Natural killer cell treated with Interleukin-12 subunit alpha and Interleukin-12 subunit beta and Interleukin-15 and Interleukin-18, amount 100 ng/mL, for 72 hours (primary cell): ENCODE measurements around the gene UGT1A10. TPM values are rescaled to one million over a fixed set of nuclear protein-coding genes. Genes with fewer than 3 reads are reported as not detected.
"Not testable (repeated sequence)": the region's sequence is repeated elsewhere in the genome, so short reads cannot be mapped to it uniquely, and the experiment has no call there.

ENCODE experiments used
- ATAC-seq, 2 donors: fragments of 150-1000 bp; cut with Tn5 transposase in 1 of 2; sonication (Bioruptor Pico), chemical (Tn5 transposase) in 1 of 2; 2 replicates each; pipeline ENCODE4 v1.10.0; 2021
- DNase-seq: peaks from one replicate; pipeline ENCODE4 v3.0.0; 2022; ENCODE audit warnings: low spot score
- H3K27ac Mint-ChIP-seq, 2 donors: 1 replicate in 1 of 2; 2 replicates in 1 of 2; pipeline ENCODE4 v1.8.0; 2022; ENCODE audit warnings: mixed read lengths in 2 of 2, mild to moderate bottlenecking in 1 of 2, moderate library complexity in 1 of 2
- H3K27me3 Mint-ChIP-seq, 2 donors: 1 replicate in 1 of 2; 2 replicates in 1 of 2; pipeline ENCODE4 v1.8.0; 2022; ENCODE audit warnings: mixed read lengths in 2 of 2
- H3K36me3 Mint-ChIP-seq: one replicate; pipeline ENCODE4 v1.8.0; 2022; ENCODE audit warnings: mixed read lengths
- H3K4me1 Mint-ChIP-seq, 2 donors: 1 replicate in 1 of 2; 2 replicates in 1 of 2; pipeline ENCODE4 v1.8.0; 2022; ENCODE audit warnings: low read depth in 2 of 2, mixed read lengths in 2 of 2, mild to moderate bottlenecking in 1 of 2
- H3K4me3 Mint-ChIP-seq: one replicate; pipeline ENCODE4 v1.8.0; 2022; ENCODE audit warnings: mixed read lengths
- H3K9me3 Mint-ChIP-seq: 2 replicates; pipeline ENCODE4 v1.8.0; 2022; ENCODE audit warnings: mixed read lengths
- total RNA-seq, 2 donors: library from RNA; stranded (reverse); gene quantifications; one replicate each; pipeline ENCODE4 v1.2.3, GENCODE V29; 2022

UGT1A10 gene
- total RNA-seq, 2 donors from 2014 or later: not detected

DNA sequence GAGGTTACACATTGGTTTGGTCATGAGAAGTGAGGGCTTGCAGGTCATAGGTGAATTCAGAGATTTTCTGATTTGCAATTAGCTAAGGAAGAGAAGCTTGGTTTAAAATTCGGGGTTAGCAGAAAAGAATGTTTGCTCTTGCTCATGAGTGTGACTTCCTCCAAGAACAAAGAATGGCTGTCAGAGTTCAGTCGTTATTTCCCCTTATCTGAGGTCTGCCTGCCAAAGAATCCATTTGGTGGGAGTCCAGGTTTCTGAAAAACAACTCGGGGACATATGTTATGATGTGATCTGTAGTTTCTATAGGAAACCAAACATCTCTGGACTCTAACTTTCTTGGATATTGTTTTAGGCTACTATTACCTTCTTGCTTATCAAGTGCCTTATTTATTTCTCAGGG, 53.3 kb downstream of the UGT1A10 start:
- H3K4me3 Mint-ChIP-seq: no peak overlapping the region
- peaks cover 25 to 50% of the 10 kb centered on the region in 2 donors for H3K27me3 Mint-ChIP-seq
- ATAC-seq (no peak), DNase-seq (no peak)
- H3K9me3 Mint-ChIP-seq: no peaks in the 10 kb centered on the region
- no peak overlapping the region for H3K27ac Mint-ChIP-seq
- no peaks in the 10 kb centered on the region for H3K36me3 Mint-ChIP-seq
- H3K4me1 Mint-ChIP-seq: no peaks in the 10 kb centered on the region

DNA sequence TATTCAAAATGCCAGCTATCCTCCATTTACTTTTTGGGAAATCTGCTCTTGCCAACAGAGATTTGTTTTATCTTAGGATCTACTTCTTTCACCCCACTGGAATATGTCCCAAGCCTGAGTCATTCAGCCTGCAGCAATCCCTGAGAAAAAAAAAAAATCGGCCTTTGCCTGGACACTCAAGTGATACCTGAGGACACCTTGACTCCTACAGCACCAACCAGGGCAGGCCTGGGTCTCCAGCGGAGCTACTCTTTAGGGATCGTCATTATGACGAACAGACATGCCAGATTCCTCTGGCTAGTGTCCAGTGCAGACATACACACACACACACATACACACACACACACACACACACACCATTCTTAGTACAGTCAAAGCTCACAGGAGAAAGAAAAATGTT, 54.2 kb downstream of the UGT1A10 start:
- ATAC-seq (no peak), DNase-seq (no peak)
- peaks cover 25 to 50% of the 10 kb centered on the region in 2 donors for H3K27me3 Mint-ChIP-seq
- no peak overlapping the region for H3K27ac Mint-ChIP-seq
- H3K4me3 Mint-ChIP-seq: no peak overlapping the region
- no peaks in the 10 kb centered on the region for H3K36me3 Mint-ChIP-seq
- H3K9me3 Mint-ChIP-seq: no peaks in the 10 kb centered on the region
- no peaks in the 10 kb centered on the region for H3K4me1 Mint-ChIP-seq

DNA sequence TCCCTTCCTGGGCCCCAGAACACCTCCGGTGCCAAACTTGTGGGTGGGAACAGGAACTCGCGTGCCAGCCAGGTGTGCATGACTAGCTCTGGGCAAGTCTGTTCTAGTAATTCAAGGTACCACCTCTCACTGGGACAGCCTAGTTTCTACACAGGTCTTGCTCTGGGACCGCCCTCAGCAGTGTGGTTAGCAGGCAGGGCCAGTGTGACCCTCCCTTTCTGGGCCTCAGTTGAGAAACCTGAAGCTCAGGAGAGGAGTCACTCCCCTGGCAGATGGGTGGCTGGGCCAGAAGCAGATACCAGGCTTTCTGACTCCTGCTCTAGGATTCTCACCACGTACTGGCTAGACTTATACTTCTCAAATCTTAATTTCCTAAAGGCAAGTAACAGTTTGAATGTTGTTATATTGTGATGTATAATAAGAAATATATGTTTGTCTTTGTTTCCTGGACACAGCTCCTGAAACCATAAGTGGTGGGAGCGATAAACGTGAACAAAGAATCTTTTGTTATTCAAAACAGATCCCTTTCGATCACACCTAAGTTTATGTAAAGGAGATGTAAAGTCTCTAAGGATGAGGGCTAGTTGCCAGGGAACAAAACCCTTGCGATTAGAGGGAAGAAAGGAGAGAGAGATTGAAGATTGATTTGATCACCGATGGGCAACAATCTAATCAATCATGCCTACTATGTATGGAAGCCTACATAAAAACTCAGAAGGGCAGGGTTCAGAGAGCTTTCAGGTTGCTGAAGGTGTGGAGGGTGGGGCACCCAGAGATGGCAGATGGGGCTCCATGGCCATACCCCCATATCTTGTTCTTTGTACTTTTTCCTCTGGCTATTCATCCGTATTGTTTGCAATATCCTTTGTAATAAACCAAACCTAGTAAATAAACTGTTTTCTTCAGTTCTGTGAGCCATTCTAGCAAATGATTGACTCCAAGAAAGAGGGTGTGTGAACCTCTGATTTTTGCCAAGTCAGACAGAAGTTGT, 55.5 kb downstream of the UGT1A10 start:
- no peaks in the 10 kb centered on the region for H3K4me1 Mint-ChIP-seq
- ATAC-seq (no peak), DNase-seq (no peak)
- no peaks in the 10 kb centered on the region for H3K36me3 Mint-ChIP-seq
- H3K4me3 Mint-ChIP-seq: no peak overlapping the region
- peaks cover 23 to 49% of the 10 kb centered on the region in 2 donors for H3K27me3 Mint-ChIP-seq
- H3K9me3 Mint-ChIP-seq: no peaks in the 10 kb centered on the region
- H3K27ac Mint-ChIP-seq: no peak overlapping the region

DNA sequence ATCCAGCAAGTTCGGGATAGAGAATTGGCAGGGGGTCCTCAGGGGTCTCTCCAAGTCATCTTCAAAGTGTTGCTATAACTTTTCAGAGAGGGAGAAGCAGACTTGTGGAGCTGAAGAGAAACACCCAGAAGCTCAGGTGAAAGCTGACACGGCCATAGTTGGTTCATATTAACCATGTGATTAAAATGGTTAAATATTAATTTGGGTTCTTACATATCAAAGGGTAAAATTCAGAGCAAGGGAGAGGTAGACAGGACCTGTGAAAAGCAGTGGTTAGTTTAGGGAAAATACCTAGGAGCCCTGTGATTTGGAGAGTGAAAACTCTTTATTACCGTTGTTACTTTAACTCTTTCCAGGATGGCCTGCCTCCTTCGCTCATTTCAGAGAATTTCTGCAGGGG, 56.4 kb downstream of the UGT1A10 start, which contains the start of gene UGT1A6:
TSS of gene UGT1A6 (plus strand) at position 243 of the 400 bp plus-strand sequence. CDS start at position 358, 115 bp downstream.
- DNase-seq: no peak
- Mint-ChIP-seq H3K4me3 (no peak within 1 kb of the TSS), H3K4me1 (no peaks in the 10 kb centered on the region), H3K9me3 (no peaks in the 10 kb centered on the region), H3K27me3 (peaks cover 25 to 55% of the 10 kb centered on the region in 2 donors), H3K36me3 (no peaks in the 10 kb centered on the region), H3K27ac (no peak within 1 kb of the TSS)
- no peak for ATAC-seq

DNA sequence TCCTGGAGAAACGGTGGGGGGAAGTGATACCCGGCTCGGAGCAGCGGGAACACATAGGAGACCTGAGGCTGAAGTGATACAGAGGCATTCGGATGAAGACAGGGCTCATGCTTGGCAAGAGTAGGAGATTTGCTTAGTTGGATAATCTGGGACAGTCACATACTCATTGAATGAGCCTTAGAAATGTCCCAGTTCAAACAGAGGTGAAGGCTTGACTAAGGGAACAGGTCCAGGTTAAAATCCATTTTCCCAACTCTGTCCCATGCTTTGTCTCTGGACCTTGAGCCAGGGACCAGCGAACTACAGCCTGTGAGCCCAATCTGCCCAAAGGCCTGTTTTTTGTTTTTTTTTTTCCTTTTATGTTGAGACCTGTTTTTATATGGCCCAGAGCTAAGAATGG, 57.7 kb downstream of the UGT1A10 start:
- H3K27me3 Mint-ChIP-seq: peaks cover 18 to 46% of the 10 kb centered on the region in 2 donors

DNA sequence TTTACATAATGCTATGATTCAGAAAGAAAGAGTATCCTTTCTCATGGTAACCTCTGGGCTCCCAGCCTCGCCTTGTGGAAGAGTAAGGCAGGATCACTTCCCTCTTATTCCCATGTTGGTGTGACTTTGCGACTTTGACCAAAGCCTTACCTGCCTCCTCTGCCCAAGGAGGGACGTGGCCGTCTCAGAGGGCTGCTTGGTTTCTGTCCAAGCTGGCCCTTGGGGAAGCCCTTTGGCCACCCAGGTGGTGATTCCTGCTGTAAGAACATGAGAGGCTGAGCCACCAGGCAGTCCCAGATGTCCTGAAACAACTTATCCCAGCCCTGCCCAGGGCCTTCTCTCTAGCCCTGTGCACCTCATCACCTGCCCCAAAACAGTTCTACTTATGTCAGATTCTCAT, 62.5 kb downstream of the UGT1A10 start:
- no peaks in the 10 kb centered on the region for H3K4me1 Mint-ChIP-seq
- no peak overlapping the region for H3K4me3 Mint-ChIP-seq
- DNase-seq: no peak
- no peak for ATAC-seq
- H3K36me3 Mint-ChIP-seq: no peaks in the 10 kb centered on the region
- peaks cover 8 to 29% of the 10 kb centered on the region in 2 donors for H3K27me3 Mint-ChIP-seq
- H3K9me3 Mint-ChIP-seq: no peaks in the 10 kb centered on the region
- no peak overlapping the region for H3K27ac Mint-ChIP-seq

More for the DNA sequence above, 57.7 kb downstream of the UGT1A10 start:
- DNase-seq (no peak), ATAC-seq (no peak)
- Mint-ChIP-seq H3K4me1 (no peaks in the 10 kb centered on the region), H3K4me3 (no peak overlapping the region), H3K9me3 (no peaks in the 10 kb centered on the region), H3K36me3 (no peaks in the 10 kb centered on the region), H3K27ac (no peak overlapping the region)

DNA sequence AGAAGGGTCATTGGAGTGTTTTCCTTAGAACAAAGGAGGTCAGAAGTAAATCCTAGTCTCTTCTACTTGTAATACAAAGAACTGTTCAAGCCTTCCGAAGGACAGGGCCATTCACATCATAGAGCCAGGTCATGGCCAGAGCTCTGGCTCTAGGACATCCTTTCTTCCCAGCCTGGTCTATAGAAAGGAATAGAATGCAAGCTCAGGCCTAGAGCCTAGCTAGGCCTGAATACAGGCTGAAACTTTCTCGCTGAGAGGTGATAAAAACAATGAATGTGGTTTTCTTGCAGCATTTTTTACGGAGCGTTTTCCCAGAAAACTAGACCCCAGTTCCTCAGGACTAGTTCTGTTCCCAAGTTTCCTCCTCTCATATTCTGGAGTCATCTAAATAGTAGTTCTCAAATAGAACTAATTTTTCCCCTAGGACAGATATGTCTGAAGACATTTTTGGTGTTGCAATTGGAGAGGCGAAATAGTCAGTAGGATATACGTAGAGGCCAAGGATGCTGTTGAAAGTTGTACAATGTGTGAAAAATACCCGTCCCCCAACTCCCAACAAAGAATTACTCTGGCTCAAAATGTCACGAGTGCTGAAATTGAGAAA, 63.3 kb downstream of the UGT1A10 start:
- ATAC-seq: no peak

DNA sequence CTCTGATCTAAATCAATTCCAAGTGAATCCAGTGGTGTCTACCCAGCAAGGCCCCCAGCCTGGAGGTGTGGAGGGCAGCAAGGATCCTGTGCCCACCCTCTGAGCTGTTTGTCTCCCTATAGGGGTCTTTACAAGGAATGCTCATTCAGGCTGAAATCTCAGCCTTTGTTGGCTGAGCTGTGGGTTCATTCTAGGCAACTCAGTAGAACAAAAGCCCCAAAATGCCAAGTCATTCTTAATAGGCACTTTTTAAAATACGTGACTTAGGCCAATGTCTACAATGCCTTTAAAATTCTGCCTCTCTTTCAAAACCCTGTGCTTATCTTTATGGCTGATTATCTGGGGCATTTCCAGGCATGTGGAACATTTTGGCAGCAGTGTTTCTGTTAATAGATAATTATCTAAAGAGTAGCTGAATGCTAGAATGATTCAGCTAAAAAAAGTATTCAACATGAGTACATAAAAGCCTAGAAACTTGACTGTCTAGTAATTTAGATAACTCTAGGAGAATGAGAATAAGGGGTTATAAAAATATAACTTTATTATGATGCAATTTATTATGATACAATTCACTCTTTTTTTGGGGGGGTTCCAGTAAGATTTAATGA, 63.9 kb downstream of the UGT1A10 start:
- no peaks in the 10 kb centered on the region for H3K36me3 Mint-ChIP-seq
- H3K27me3 Mint-ChIP-seq: peaks cover 9 to 37% of the 10 kb centered on the region in 2 donors
- DNase-seq: no peak
- H3K4me1 Mint-ChIP-seq: no peaks in the 10 kb centered on the region
- no peak overlapping the region for H3K4me3 Mint-ChIP-seq
- no peak for ATAC-seq
- H3K27ac Mint-ChIP-seq: no peak overlapping the region
- H3K9me3 Mint-ChIP-seq: no peaks in the 10 kb centered on the region

More for the DNA sequence above, 63.3 kb downstream of the UGT1A10 start:
- no peak for DNase-seq
- H3K27ac Mint-ChIP-seq: no peak overlapping the region
- H3K4me1 Mint-ChIP-seq: no peaks in the 10 kb centered on the region
- no peaks in the 10 kb centered on the region for H3K9me3 Mint-ChIP-seq
- no peak overlapping the region for H3K4me3 Mint-ChIP-seq
- H3K27me3 Mint-ChIP-seq: peaks cover 9 to 34% of the 10 kb centered on the region in 2 donors
- H3K36me3 Mint-ChIP-seq: no peaks in the 10 kb centered on the region

DNA sequence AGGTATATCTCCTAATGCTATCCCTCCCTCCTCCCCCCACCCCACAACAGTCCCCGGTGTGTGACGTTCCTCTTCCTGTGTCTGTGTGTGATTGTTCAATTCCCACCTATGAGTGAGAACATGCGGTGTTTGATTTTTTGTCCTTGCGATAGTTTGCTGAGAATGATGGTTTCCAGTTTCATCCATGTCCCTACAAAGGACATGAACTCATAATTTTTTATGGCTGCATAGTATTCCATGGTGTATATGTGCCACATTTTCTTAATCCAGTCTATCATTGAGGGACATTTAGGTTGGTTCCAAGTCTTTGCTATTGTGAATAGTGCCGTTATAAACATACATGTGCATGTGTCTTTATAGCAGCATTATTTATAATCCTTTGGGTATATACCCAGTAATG, 64.6 kb downstream of the UGT1A10 start:
- peaks cover 9 to 42% of the 10 kb centered on the region in 2 donors for H3K27me3 Mint-ChIP-seq
- H3K4me3 Mint-ChIP-seq: not testable (repeated sequence)

DNA sequence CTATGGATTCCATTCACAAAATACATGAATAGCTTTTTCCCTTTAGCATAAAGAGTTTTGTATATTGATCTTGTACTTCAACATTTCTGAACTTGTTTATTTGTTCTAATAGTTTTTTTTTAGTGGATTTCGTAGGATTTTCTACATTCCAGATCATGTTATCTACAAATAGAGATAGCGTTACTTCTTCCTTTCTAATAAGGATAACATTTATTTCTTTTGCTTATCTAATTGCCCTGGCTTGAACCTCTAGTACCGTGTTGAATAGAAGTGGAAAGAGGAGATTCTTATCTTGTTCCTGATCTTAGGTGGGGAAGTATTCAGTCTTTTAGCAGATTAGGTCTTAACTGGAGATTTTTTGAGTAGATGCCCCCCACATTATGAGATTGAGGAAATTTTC, 66.0 kb downstream of the UGT1A10 start:
- no peak for ATAC-seq
- H3K4me3 Mint-ChIP-seq: no peak overlapping the region
- peaks cover 7 to 34% of the 10 kb centered on the region in 2 donors for H3K27me3 Mint-ChIP-seq
- no peak for DNase-seq
- no peaks in the 10 kb centered on the region for H3K36me3 Mint-ChIP-seq
- no peak overlapping the region for H3K27ac Mint-ChIP-seq
- no peaks in the 10 kb centered on the region for H3K9me3 Mint-ChIP-seq
- H3K4me1 Mint-ChIP-seq: no peaks in the 10 kb centered on the region

More for the DNA sequence above, 64.6 kb downstream of the UGT1A10 start:
- not testable (repeated sequence) for H3K27ac Mint-ChIP-seq, H3K4me1 Mint-ChIP-seq, H3K36me3 Mint-ChIP-seq, H3K9me3 Mint-ChIP-seq, DNase-seq, ATAC-seq

DNA sequence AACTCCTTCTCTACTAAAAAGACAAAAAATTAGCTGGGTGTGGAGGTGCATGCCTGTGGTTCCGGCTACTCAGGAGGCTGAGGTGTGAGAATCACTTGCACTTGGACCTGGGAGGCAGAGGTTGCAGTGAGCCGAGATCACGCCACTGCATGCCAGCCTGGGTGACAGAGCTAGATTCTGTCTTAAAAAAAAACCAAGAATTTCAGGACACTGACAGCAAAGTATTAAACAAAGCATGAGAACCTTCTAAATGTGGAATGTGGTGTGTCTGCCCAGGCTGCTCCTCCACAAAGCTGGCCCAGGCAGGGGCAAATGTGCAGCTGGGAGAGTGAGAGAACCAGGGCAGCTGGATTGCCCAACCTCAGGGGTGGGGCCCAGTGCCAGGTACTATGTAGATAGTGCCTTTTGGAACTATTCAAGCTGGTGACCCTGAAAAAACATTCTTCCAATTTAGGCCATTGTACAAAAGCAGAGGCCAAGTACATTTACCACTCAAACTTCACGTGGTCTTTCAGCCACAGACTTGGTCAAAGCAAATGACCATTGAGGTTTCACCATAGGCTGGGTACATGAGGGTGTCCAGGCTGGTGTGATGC, 69.8 kb downstream of the UGT1A10 start:
- H3K9me3 Mint-ChIP-seq: no peaks in the 10 kb centered on the region
- ATAC-seq (no peak), DNase-seq (no peak)
- H3K4me3 Mint-ChIP-seq: no peak overlapping the region
- H3K27ac Mint-ChIP-seq: no peak overlapping the region
- H3K4me1 Mint-ChIP-seq: no peaks in the 10 kb centered on the region
- peaks cover 14 to 33% of the 10 kb centered on the region in 2 donors for H3K27me3 Mint-ChIP-seq
- H3K36me3 Mint-ChIP-seq: no peaks in the 10 kb centered on the region

DNA sequence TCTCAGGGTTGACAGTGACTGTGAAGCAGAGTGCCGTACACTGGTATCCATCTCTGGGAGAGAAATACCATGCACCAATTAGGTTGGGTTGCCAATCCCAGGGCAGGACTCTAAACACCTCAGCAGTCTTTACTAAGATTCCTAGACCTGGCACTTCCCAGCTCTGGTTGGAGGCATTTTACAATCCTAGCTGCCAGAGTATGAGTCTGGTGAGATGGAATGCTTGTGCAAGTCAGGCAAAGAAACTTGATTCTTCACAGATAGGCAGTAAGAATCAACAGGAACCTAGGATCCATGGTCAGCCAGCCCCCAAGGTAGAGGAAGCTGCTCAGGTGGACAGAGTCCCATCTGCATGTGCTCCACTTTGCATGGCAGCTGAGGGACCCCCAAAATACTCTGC, 70.5 kb downstream of the UGT1A10 start:
- no peak for ATAC-seq

DNA sequence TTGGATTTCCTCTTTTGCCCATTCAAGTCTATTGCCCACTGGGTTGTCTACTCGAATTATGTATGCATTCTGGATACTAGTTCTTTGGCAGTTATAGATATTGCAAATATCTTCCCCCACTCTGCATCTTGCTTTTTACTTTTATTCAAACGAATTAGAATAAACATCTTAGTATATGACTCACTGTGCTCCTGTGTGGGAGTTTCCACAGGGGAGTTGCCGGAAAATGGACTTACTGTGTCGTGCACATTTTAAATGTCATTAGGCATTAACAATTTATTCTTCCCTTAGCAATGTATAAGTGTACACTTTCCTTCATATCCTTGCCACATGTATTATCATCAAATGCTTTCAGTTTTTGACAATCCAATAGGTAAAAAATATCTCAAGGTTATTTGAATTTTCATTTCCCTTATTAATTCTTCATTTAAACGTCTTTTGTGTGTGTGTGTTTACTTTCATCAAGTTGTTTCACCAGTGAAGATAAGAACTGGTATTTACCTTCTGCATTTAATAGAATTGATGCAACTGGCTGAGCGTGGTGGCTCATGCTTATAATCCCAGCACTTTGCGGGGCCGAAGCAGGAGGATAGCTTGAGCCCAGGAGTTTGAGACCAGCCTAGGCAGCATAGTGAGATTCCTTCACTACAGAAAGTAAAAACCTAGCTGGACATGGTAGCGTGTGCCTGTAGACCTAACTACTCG, 71.8 kb downstream of the UGT1A10 start:
- H3K9me3 Mint-ChIP-seq: no peaks in the 10 kb centered on the region
- H3K27me3 Mint-ChIP-seq: peaks cover 20 to 40% of the 10 kb centered on the region in 2 donors
- no peak for DNase-seq
- no peak for ATAC-seq
- H3K27ac Mint-ChIP-seq: no peak overlapping the region
- H3K4me1 Mint-ChIP-seq: no peaks in the 10 kb centered on the region
- H3K4me3 Mint-ChIP-seq: no peak overlapping the region
- no peaks in the 10 kb centered on the region for H3K36me3 Mint-ChIP-seq

More for the DNA sequence above, 70.5 kb downstream of the UGT1A10 start:
- no peaks in the 10 kb centered on the region for H3K9me3 Mint-ChIP-seq
- no peaks in the 10 kb centered on the region for H3K36me3 Mint-ChIP-seq
- no peak overlapping the region for H3K4me3 Mint-ChIP-seq
- H3K27ac Mint-ChIP-seq: no peak overlapping the region
- no peak for DNase-seq
- H3K4me1 Mint-ChIP-seq: no peaks in the 10 kb centered on the region
- H3K27me3 Mint-ChIP-seq: peaks cover 16 to 33% of the 10 kb centered on the region in 2 donors
